ENCODE measurements around the gene APOA4.
A peak's percentile ranks its signal among the peaks of the same experiment; 100 is the strongest.

APOA4 gene

GRCh38 chr11:116823031-116823843, at the start of gene APOA4:
Gene APOA4, minus strand, starts transcription at chr11:116823304. Its CDS starts 113 bp downstream, at chr11:116823191.
- DNase-seq, result no peak

- no peak for DNase-seq
Measured at GRCh38 chr11:116871248-116871647, 48.1 kb upstream of the APOA4 start.

DNA sequence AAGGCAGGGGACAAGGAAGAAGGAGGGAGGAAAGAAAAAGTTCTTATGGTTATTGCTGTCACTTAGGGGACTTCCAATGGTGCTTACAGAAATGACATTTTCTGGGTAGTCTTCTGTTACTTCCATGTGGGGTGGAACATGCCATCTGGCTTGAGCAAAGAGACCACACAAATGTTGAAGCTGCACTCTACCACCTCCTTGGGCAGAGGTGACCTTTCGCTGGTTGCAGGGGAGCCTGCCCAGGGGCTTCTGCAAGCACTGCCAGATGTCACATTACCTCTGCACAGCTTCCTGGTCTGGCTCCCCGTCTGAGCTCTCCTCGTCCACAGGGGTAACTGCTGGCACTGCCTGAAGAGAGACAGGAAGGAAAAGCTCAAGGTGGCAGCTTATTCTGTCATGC, 47.0 kb upstream of the APOA4 start:
- DNase-seq, result no peak

- DNase-seq, result no peak
Measured at GRCh38 chr11:116869610-116870009, 46.5 kb upstream of the APOA4 start.

- no peak for DNase-seq
Measured at GRCh38 chr11:116868066-116868465, 45.0 kb upstream of the APOA4 start.

- DNase-seq, result no peak
Measured at GRCh38 chr11:116867619-116868018, 44.5 kb upstream of the APOA4 start.

- no peak for DNase-seq
Measured at GRCh38 chr11:116866804-116867455, 43.8 kb upstream of the APOA4 start.

- DNase-seq, result no peak
Measured at GRCh38 chr11:116865696-116866095, 42.6 kb upstream of the APOA4 start.

- DNase-seq, result no peak
Measured at GRCh38 chr11:116864531-116864930, 41.4 kb upstream of the APOA4 start.

- no peak for DNase-seq
Measured at GRCh38 chr11:116862951-116863350, 39.8 kb upstream of the APOA4 start.

DNA sequence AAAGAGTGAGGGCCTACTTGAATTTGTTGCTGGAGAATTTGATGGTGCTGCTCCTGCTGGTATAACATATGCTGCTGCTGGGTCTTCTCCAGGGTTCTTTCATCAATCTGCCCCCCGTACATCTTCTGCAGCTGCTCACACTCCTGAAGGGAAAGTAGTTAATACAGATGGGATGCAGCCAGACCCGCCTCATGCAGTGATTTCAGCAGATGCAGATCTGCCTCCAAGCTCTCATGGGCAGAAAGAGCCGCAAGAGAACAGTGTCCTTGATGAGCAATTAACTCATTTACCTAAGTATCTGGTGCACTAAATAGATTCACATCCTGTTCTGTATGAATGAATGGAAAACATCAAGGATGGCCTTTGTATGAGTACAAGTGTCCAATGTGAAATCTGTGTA, 39.1 kb upstream of the APOA4 start:
- DNase-seq, result no peak

GRCh38 chr11:116861539-116861938, 38.4 kb upstream of the APOA4 start:
- DNase-seq, result no peak

GRCh38 chr11:116860303-116860702, 37.2 kb upstream of the APOA4 start:
- DNase-seq, result no peak

DNA sequence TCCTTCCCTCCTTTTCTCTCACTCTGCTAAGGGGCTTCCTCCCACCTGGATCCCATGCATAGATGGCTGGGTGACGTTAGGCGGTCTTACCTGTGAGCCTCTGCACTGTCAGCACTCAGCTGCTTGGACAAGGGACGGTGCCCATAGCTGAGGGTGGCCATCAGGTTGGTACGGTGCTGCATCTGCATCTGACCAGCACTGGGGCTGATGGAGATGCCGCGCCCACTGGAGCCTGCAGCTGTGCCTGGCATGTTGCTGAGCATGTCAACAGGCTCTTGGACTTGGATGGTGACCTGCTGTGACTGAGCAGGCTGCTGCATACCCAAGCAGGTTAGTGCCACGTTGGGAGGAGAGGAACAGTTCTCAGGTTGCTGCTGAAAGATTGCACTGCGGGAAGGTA, 36.1 kb upstream of the APOA4 start:
- DNase-seq, result no peak

GRCh38 chr11:116857936-116858335, 34.8 kb upstream of the APOA4 start:
- no peak for DNase-seq

- DNase-seq, result no peak
Measured at GRCh38 chr11:116857316-116857715, 34.2 kb upstream of the APOA4 start.

DNA sequence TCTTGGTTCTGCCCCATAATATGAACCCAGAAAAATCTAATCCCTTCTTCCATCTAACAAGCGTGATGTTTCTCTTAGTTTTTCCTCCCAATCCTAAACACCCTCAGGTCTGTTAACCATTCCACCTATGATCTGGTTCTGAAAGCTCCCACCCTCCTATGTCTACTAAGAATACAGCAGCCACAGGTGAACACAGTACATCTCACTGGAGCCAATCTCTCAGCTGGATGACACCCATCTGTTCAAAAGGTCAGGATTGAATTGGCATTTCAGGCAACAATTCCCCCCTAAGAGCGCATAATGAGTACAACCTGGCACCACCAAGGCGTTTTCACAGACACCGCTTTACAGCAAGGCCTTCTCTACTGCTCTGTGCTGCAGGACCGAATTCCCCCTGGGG, 33.3 kb upstream of the APOA4 start:
- DNase-seq, result no peak

GRCh38 chr11:116855413-116855812, 32.3 kb upstream of the APOA4 start:
- DNase-seq, result no peak

GRCh38 chr11:116853461-116854073, 30.5 kb upstream of the APOA4 start:
- DNase-seq, result peak; percentile 28

- DNase-seq, result no peak
Measured at GRCh38 chr11:116852261-116853031, 29.3 kb upstream of the APOA4 start.

GRCh38 chr11:116851626-116852025, 28.5 kb upstream of the APOA4 start:
- no peak for DNase-seq

DNA sequence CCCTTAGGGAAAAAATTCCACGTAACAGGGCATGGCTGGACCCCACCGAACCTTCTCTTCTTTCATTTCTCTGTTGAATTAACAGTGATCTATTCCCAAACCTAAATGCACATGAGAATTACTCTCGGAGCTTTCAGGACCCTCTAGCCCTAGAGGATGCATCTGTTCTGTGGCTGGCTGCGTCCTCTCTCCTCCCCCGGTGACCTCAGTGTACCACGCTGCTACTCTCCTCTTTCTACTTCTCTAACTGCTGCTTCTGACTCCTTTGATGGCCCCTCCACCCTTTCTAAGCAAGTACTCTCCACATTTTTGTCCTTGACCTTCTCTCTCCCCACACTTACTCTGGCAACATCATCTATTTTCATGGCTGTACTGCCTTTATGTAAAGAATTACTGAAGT, 26.4 kb upstream of the APOA4 start:
- no peak for DNase-seq

DNA sequence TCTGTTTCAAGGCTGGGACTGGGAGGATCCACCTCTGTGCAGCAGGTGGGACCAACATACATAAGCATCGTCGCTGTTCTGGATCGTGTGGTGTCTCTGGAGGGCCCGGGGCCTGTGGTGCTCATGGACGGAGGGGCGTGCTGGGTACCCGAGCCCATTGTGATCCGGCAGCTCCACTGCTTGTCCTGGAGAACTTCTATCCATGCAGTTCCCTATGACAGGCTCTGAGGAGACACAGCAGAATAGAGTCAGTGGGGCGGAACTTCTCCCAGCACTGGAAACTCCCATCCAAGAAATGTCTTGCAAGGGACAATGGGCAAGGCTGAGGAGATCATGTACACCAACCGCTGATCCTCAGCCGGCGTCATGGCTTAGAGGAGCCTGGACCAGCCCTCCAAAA, 26.0 kb upstream of the APOA4 start:
- DNase-seq, result no peak
